Posterior vena cava (tissue), 2 donors: ENCODE data around the gene TCF12. TPM values are rescaled to one million over a fixed set of nuclear protein-coding genes. Genes with fewer than 3 reads are reported as not detected.
"Not testable (repeated sequence)": the region's sequence is repeated elsewhere in the genome, so short reads cannot be mapped to it uniquely, and the experiment has no call there.

Experiments
- DNase-seq: peaks from one replicate; pipeline ENCODE4 v3.0.0-alpha.2; 2020; ENCODE audit warnings: low spot score
- intact Hi-C, 2 donors: fragments of 100-400 bp; cut with DNase I; formaldehyde crosslinking; loops; one replicate each; pipeline versions ENCODE4 v1.14.1 to v1.14.2; 2022 to 2023
- total RNA-seq, 2 donors: library from RNA; stranded (reverse); fragmentation: NEBNext Ultra II Directional; extraction: Animal tissue kit (Norgen Biotek cat#: 25700); gene quantifications; one replicate each; pipeline ENCODE4 v1.2.1, GENCODE V29; 2021
- donor health status: DM: yes; HTN: yes; CAD: no.
- donor health status: DM: yes; HTN: yes; CAD: no.

TCF12 gene
- total RNA-seq, 2 donors from 2014 or later, result 95.2 to 102 TPM

- intact Hi-C loops, result loop anchor here in 1 of 2 donors (5.0 kb wide), 1 partner anchor 997 kb away; no protein-coding TSS in a partner anchor
Observed at GRCh38 chr15:56994280-56994679, 75.8 kb downstream of the TCF12 start.

GRCh38 chr15:56996093-56996492, 77.6 kb downstream of the TCF12 start:
- intact Hi-C loops, result no loop called here

More at GRCh38 chr15:56994280-56994679, 75.8 kb downstream of the TCF12 start:
- no peak for DNase-seq

GRCh38 chr15:56996746-56997470, 78.5 kb downstream of the TCF12 start:
- intact Hi-C loops, result no loop called here
- DNase-seq, result no peak

More at GRCh38 chr15:56996093-56996492, 77.6 kb downstream of the TCF12 start:
- DNase-seq, result no peak

GRCh38 chr15:57003418-57003817, 85.0 kb downstream of the TCF12 start:
- DNase-seq, result no peak
- intact Hi-C loops, result no loop called here

GRCh38 chr15:57005244-57005643, 86.8 kb downstream of the TCF12 start:
- no peak for DNase-seq
- intact Hi-C loops, result no loop called here

- intact Hi-C loops, DNase-seq: not testable (repeated sequence)
Observed at GRCh38 chr15:57007797-57008196, 89.4 kb downstream of the TCF12 start.

GRCh38 chr15:57010724-57011123, 92.3 kb downstream of the TCF12 start:
- intact Hi-C loops, result no loop called here
- no peak for DNase-seq

GRCh38 chr15:57012556-57012955, 94.1 kb downstream of the TCF12 start:
- intact Hi-C loops, result no loop called here
- no peak for DNase-seq

GRCh38 chr15:57014896-57015295, 96.5 kb downstream of the TCF12 start:
- intact Hi-C loops, DNase-seq: not testable (repeated sequence)

- intact Hi-C loops, result no loop called here
- DNase-seq, result no peak
Observed at GRCh38 chr15:57015360-57015759, 96.9 kb downstream of the TCF12 start.

GRCh38 chr15:57015897-57016296, 97.5 kb downstream of the TCF12 start:
- intact Hi-C loops, result no loop called here
- no peak for DNase-seq

GRCh38 chr15:57017024-57017423, 98.6 kb downstream of the TCF12 start:
- intact Hi-C loops, result no loop called here
- no peak for DNase-seq

- no peak for DNase-seq
- intact Hi-C loops, result no loop called here
Observed at GRCh38 chr15:57018151-57018550, 99.7 kb downstream of the TCF12 start.

GRCh38 chr15:57019496-57020160, 101.2 kb downstream of the TCF12 start:
- intact Hi-C loops, result no loop called here
- DNase-seq, result no peak

GRCh38 chr15:57025264-57025926, 107.0 kb downstream of the TCF12 start:
- intact Hi-C loops, result no loop called here
- DNase-seq, result no peak

GRCh38 chr15:57026016-57026592, 107.7 kb downstream of the TCF12 start:
- DNase-seq, result no peak
- intact Hi-C loops, result no loop called here

GRCh38 chr15:57027596-57027995, 109.2 kb downstream of the TCF12 start:
- intact Hi-C loops, result no loop called here
- DNase-seq, result no peak

GRCh38 chr15:57028176-57028575, 109.7 kb downstream of the TCF12 start:
- DNase-seq, result no peak
- intact Hi-C loops, result no loop called here

- intact Hi-C loops, result no loop called here
Observed at GRCh38 chr15:57030011-57030410, 111.6 kb downstream of the TCF12 start.

GRCh38 chr15:57031082-57031481, 112.6 kb downstream of the TCF12 start:
- intact Hi-C loops, result no loop called here
- DNase-seq, result no peak

More at GRCh38 chr15:57030011-57030410, 111.6 kb downstream of the TCF12 start:
- no peak for DNase-seq
